ENCODE data around the gene DOK1. TPM values are rescaled to one million over a fixed set of nuclear protein-coding genes. Genes with fewer than 3 reads are reported as not detected.

Gene DOK1
- 10 to 100 TPM in 1 of 6 donors, 1 to 10 TPM in 5; 5.7 to 14.0 (median 7.4) TPM for total RNA-seq
- 1 to 10 TPM; 7.1 to 8.5 TPM for polyA plus RNA-seq

GRCh38 chr2:74553892-74554819 is at the start of gene DOK1, which contains the start of gene LOXL3:
Gene DOK1 (plus strand): TSS chr2:74554720. CDS start chr2:74554755, 35 bp downstream.
Gene LOXL3 (minus strand): TSS chr2:74553942. CDS start chr2:74552634, 1,308 bp downstream.
- H3K4me3 ChIP-seq, result peak within 1 kb of the TSS; percentile 59 to 93 (median 76)
- intact Hi-C loops (cut with DNase I), result no loop called here
- FAIRE-seq, result no peak
- H3K27me3 ChIP-seq, result no peaks in the 10 kb centered on the region
- DNase-seq, result peak; percentile 82 to 93 (median 90)
- WGBS, 2 donors, result 0% methylated on average over 38 to 73 of the region's 73 CpGs
- ATAC-seq, result peak; percentile 89 to 94 (median 90)
- H3K4me1 ChIP-seq, result peaks cover 0 to 5% (median 3%) of the 10 kb centered on the region in 3 donors
- no peaks in the 10 kb centered on the region for H3K36me3 ChIP-seq
- H3K9me3 ChIP-seq, result no peaks in the 10 kb centered on the region
- peak within 1 kb of the TSS; percentile 65 to 77 (median 70) for H3K27ac ChIP-seq
- TF ChIP-seq CTCF (IDR thresholded peaks at IDR 0.05), result no peak

GRCh38 chr2:74505448-74506246 is 48.9 kb upstream of the DOK1 start:
- WGBS, 2 donors, result 87 to 93% methylated on average over 14 of the region's 14 CpGs
- Histone ChIP-seq H3K9me3 (no peaks in the 10 kb centered on the region), H3K4me1 (peaks cover 6 to 29% (median 11%) of the 10 kb centered on the region in 3 donors), H3K27me3 (no peaks in the 10 kb centered on the region), H3K4me3 (peak overlapping the region in 2 of 4 donors; percentile 65 to 89), H3K36me3 (no peaks in the 10 kb centered on the region), H3K27ac (no peak overlapping the region)
- FAIRE-seq (no peak), DNase-seq (no peak), ATAC-seq (no peak)
- intact Hi-C loops (cut with DNase I), result no loop called here
- TF ChIP-seq CTCF (IDR thresholded peaks at IDR 0.05), result no peak

GRCh38 chr2:74507145-74507925 is 47.2 kb upstream of the DOK1 start, which contains the start of gene PCGF1:
Gene PCGF1 (minus strand): TSS chr2:74507695. CDS start chr2:74507668, 27 bp downstream.
- 0 to 1% methylated on average over 55 to 56 of the region's 56 CpGs for WGBS, 2 donors
- intact Hi-C loops (cut with DNase I), result no loop called here
- H3K36me3 ChIP-seq, result no peaks in the 10 kb centered on the region
- peak within 1 kb of the TSS; percentile 91 to 98 (median 94) for H3K27ac ChIP-seq
- no peak for TF ChIP-seq CTCF (IDR thresholded peaks at IDR 0.05)
- H3K27me3 ChIP-seq, result peaks cover 0 to 7% (median 0%) of the 10 kb centered on the region in 4 donors
- ATAC-seq, result peak; percentile 93 to 97 (median 94)
- no peaks in the 10 kb centered on the region for H3K9me3 ChIP-seq
- H3K4me1 ChIP-seq, result peaks cover 6 to 29% (median 11%) of the 10 kb centered on the region in 3 donors
- no peak for FAIRE-seq
- DNase-seq, result peak; percentile 98 to 100 (median 99)
- peak within 1 kb of the TSS; percentile 64 to 89 (median 69) for H3K4me3 ChIP-seq

- WGBS, 2 donors, result 7 to 12% methylated on average over 38 of the region's 38 CpGs
- ATAC-seq, result peak; percentile 16 to 43 (median 27)
- peaks cover 0 to 11% (median under 1%) of the 10 kb centered on the region in 4 donors for H3K27me3 ChIP-seq
- H3K27ac ChIP-seq, result peak overlapping the region; percentile 91 to 98 (median 94)
- H3K4me3 ChIP-seq, result peak overlapping the region; percentile 64 to 89 (median 69)
- H3K4me1 ChIP-seq, result peaks cover 6 to 29% (median 11%) of the 10 kb centered on the region in 3 donors
- peak in 3 of 6 donors; percentile 43 to 67 (median 63) for DNase-seq
- intact Hi-C loops (cut with DNase I), result no loop called here
- H3K36me3 ChIP-seq, result no peaks in the 10 kb centered on the region
- no peak for TF ChIP-seq CTCF (IDR thresholded peaks at IDR 0.05)
- no peak for FAIRE-seq
- no peaks in the 10 kb centered on the region for H3K9me3 ChIP-seq
These were observed 46.5 kb upstream of the DOK1 start for GRCh38 chr2:74507926-74508520.

Measured in pancreas (tissue), 10 donors.